ENCODE results near the gene SPDEF.

- TF ChIP-seq CTCF (optimal IDR thresholded peaks at IDR 0.05 in 1 of 3, IDR thresholded peaks at IDR 0.05 in 1 of 3, conservative IDR thresholded peaks at IDR 0.05 in 1 of 3; ENCODE audit: extremely low read depth in 1 of 3, insufficient read depth in 2 of 3, low read length in 3 of 3) (no peak), EZH2 (IDR thresholded peaks at IDR 0.05; ENCODE audit: low read length) (no peak)
These were observed 32.5 kb downstream of the SPDEF start for GRCh38 chr6:34523441-34524206.
